BE2C (cell line): ENCODE data around the gene GAN. TPM values are rescaled to one million over a fixed set of nuclear protein-coding genes. Genes with fewer than 3 reads are reported as not detected.

Experiments
- DNase-seq: peaks from one replicate; pipeline ENCODE4 v3.0.0-alpha.2; 2020
- H3K27me3 ChIP-seq: fragments of 250-450 bp; sonication (Bioruptor Pico); 2 replicates; pipeline ENCODE4 v1.5.1; 2020; ENCODE audit warnings: mild to moderate bottlenecking
- H3K36me3 ChIP-seq: fragments of 250-450 bp; sonication (Bioruptor Pico); 2 replicates; pipeline ENCODE4 v1.5.1; 2020; ENCODE audit warnings: mild to moderate bottlenecking
- H3K4me1 ChIP-seq: fragments of 250-450 bp; sonication (Bioruptor Pico); 2 replicates; pipeline ENCODE4 v1.5.1; 2020
- H3K4me3 ChIP-seq: 2 replicates; pipeline ENCODE4 v1.5.1; 2011; ENCODE audit warnings: low read depth, low read length
- H3K9me3 ChIP-seq: fragments of 250-450 bp; sonication (Bioruptor Pico); 2 replicates; pipeline ENCODE4 v1.5.1; 2020
- CTCF ChIP-seq: IDR thresholded peaks from 2 replicates; pipeline ENCODE4 v1.5.1; 2012; ENCODE audit warnings: mild to moderate bottlenecking, low read depth, low read length
- polyA plus RNA-seq: library from polyadenylated mRNA; unstranded; fragments of >200 nt; gene quantifications from one replicate; pipeline ENCODE4 v1.2.1, GENCODE V29; 2012; ENCODE audit warnings: low read depth, missing spikeins; ENCODE audit not compliant: insufficient read length, insufficient read depth

Gene GAN
- polyA plus RNA-seq: 1.8 TPM

GRCh38 chr16:81314603-81315270, at the start of gene GAN:
GAN (plus strand) TSS chr16:81314962; CDS start chr16:81315114, 152 bp downstream.
- Histone ChIP-seq H3K4me3 (peak within 1 kb of the TSS; percentile 82), H3K4me1 (no peaks in the 10 kb centered on the region), H3K36me3 (no peaks in the 10 kb centered on the region), H3K9me3 (no peaks in the 10 kb centered on the region), H3K27me3 (no peaks in the 10 kb centered on the region)
- peak; percentile 97 for DNase-seq
- no peak for TF ChIP-seq CTCF

- H3K9me3 ChIP-seq: no peaks in the 10 kb centered on the region; the same call in 1 of the 2 replicates
- H3K4me3 ChIP-seq: no peak overlapping the region
- no peaks in the 10 kb centered on the region for H3K36me3 ChIP-seq
- TF ChIP-seq CTCF: no peak
- no peaks in the 10 kb centered on the region for H3K27me3 ChIP-seq
- peaks cover 5% of the 10 kb centered on the region; the same call in 1 of the 2 replicates for H3K4me1 ChIP-seq
- DNase-seq: no peak
Measured at GRCh38 chr16:81265052-81265451, 49.7 kb upstream of the GAN start.

GRCh38 chr16:81265658-81266451, 48.9 kb upstream of the GAN start:
- DNase-seq: peak; percentile 54
- no peaks in the 10 kb centered on the region for H3K27me3 ChIP-seq
- TF ChIP-seq CTCF: no peak
- no peaks in the 10 kb centered on the region for H3K36me3 ChIP-seq
- H3K4me3 ChIP-seq: no peak overlapping the region
- peaks cover 5% of the 10 kb centered on the region; the same call in 1 of the 2 replicates for H3K4me1 ChIP-seq
- no peaks in the 10 kb centered on the region; the same call in 1 of the 2 replicates for H3K9me3 ChIP-seq

GRCh38 chr16:81266680-81267095, 48.1 kb upstream of the GAN start:
- Histone ChIP-seq H3K36me3 (no peaks in the 10 kb centered on the region), H3K4me1 (peaks cover 5% of the 10 kb centered on the region; the same call in 1 of the 2 replicates), H3K27me3 (no peaks in the 10 kb centered on the region), H3K4me3 (no peak overlapping the region), H3K9me3 (no peaks in the 10 kb centered on the region; the same call in 1 of the 2 replicates)
- TF ChIP-seq CTCF: no peak
- DNase-seq: peak; percentile 24

GRCh38 chr16:81268509-81268908, 46.3 kb upstream of the GAN start:
- Histone ChIP-seq H3K4me3 (no peak overlapping the region), H3K9me3 (no peaks in the 10 kb centered on the region), H3K27me3 (no peaks in the 10 kb centered on the region), H3K36me3 (no peaks in the 10 kb centered on the region), H3K4me1 (peaks cover 12% of the 10 kb centered on the region)
- TF ChIP-seq CTCF: no peak
- DNase-seq: no peak
